GM18507 (cell line): ENCODE data around the gene DPP9.
A peak's percentile ranks its signal among the peaks of the same experiment; 100 is the strongest.
"Not testable (repeated sequence)": the region's sequence is repeated elsewhere in the genome, so short reads cannot be mapped to it uniquely, and the experiment has no call there.

Source experiments
- DNase-seq: peaks from one replicate; pipeline ENCODE4 v3.0.0; 2011; ENCODE audit warnings: low read depth; ENCODE audit not compliant: insufficient read length; ENCODE audit errors: extremely low spot score
- FAIRE-seq: peaks from 2 replicates; lab custom pipeline; 2011; peaks lifted over from hg19 to GRCh38; lab: Jason Lieb, UNC

DPP9 gene

DNA sequence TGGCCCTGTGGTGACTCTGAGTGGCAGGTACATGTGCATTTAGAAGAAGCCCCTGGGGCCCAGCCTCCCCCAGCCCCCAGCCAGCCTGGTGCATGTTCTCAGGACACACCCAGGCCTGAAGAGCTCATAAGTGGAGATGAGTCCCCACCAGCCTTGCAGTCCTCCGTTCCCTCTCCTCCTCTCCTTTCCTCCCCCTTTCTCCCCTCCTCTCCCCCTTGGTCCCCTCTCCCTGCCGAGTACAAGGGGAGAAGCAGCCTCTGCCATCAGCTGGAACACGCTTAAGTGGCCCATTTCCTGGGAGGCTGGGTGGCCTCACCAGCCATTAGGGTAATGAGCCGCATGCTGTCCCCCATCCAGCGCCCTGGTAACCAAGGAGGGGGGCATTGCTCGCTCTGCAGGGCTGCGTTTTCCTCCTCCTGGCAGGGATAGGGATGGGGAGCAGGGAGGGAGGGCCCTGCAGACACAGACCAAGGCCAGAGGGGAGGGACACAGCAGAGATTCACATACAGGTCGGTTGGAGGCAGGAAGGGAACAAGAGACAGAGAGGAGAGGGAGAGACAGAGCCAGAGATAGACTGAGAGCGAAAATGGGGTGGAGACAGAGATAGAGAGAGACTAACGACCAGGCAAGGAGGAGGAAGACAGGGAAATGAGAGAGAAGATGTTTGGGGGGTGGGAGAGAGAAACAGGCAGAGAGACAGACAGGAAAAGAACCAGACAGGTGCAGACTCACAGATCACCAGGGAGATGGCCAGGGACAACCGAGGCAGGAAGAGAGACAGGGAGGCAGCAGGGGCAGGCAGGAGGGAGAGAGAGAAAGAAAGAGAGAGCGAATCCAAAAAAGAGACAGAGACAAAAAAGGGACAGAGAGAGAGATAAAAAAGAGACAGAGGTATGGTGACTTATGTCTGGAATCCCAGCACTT is 19.3 kb upstream of the DPP9 start:
- DNase-seq (no peak), FAIRE-seq (no peak)

DNA sequence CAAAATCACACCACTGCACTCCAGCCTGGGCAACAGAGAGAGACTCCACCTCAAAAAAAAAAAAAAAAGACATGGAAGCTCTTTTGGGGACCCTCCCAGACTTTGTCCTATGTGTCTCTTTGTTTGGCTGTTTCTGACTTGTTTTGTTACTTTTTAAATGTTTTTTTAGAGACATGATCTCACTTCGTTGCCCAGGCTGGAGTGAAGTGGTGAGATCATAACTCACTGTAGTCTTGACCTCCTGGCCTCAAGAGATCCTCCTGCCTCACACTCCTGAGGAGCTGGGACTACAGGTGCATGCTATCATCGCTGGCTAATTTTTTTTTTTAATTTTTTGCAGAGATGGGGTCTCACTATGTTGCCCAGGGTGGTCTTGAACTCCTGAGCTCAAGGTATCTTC is 16.4 kb upstream of the DPP9 start:
- no peak for FAIRE-seq
- DNase-seq, result no peak

DNA sequence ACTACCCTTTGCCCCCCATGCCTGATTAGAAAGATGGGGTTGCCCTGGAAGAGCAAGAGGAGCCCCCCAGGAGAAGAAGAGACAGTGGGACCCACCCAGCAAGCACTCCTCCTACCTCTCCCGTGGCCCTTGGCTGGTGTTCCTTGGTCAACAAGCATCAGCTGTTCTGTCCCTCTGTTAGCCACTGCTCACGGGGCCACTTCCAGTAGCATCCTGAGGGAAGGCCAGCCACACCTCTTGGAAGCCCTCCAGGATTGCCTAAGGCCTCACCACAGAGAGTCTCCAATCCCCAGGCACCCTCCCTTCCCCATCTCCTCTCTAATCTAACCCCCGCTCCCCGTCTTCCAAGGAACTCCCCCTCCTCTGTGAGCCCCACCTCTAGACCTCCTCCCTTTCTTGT is 15.1 kb upstream of the DPP9 start:
- FAIRE-seq (no peak), DNase-seq (no peak)

DNA sequence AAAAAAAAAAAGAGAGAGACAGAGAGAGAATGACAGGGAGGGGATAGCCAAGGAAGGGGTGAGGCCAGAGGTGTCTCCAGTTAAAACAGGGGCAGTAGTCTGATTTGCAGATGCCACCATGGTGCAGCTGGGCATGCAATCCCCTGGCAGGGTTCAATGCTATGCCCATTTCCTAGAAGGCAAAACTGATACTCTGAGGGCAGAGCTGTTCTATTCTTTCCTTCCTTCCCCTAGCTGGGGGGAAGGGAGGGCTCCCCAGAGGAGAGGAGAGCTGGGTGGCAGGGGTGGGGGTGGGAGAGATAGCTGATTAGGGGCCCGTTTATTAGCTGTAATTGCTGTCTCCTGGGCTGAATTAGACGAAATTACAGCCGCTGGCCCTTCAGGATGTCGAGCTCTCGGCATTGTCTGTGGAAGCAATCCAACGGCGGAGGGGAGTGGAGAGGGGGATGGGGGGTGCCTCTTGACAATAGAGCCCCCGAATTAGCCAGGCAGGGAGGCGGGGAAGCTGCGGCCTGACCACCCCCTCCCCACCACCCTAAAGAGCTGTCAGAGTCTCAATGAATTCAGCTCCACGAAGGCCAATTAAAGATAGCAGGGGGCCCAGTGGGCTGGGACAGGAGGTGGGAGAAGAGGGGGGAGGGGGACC is 14.4 kb upstream of the DPP9 start:
- no peak for FAIRE-seq

GRCh38 chr19:4733755-4734345 is 10.2 kb upstream of the DPP9 start:
- no peak for FAIRE-seq
- DNase-seq, result no peak

More for the DNA sequence above, 14.4 kb upstream of the DPP9 start:
- DNase-seq, result no peak

GRCh38 chr19:4732680-4733114 is 9.1 kb upstream of the DPP9 start:
- DNase-seq (peak; percentile 52), FAIRE-seq (peak; percentile 83)

- FAIRE-seq (peak; percentile 35), DNase-seq (no peak)
Measured at GRCh38 chr19:4730740-4731171, 7.1 kb upstream of the DPP9 start.

DNA sequence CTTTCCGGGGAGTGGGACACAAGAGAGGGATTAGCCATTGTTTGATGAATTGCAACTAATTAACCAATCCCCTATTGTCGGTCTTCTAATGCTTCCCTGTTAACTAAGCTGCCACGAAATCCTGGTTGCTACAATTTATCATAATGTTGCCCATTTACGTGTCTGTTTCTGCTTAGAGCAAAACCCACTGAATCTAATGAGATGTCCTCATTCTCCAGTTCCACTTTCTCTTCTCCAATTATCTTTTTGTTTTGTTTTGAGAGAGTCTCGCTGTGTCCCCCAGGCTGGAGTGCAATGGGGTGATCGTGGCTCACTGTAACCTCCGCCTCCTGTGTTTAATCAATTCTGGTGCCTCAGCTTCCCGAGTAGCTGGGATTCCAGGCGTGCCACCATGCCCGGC is 5.2 kb upstream of the DPP9 start:
- FAIRE-seq (no peak), DNase-seq (no peak)

- DNase-seq (no peak), FAIRE-seq (peak; percentile 62)
Measured at GRCh38 chr19:4722671-4723594, 709 bp downstream of the DPP9 start.

DNA sequence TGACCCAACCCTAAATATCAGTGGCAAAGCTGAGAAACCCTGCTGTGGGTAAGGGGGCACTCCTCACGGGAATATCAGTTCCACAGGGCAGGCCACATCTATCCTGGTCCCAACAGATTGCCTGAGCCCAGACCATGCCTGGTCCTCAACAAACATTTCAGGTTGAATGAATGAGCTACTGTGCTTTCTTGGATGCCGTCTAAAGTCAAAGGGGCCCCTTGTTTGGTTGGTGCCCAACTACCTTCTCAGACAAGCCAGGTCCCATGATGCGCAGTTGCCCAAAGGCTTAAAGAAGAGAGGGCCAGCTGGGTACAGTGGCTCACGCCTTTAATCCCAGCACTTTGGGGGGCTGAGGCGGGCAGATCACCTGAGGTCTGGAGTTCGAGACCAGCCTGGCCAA is 2.4 kb downstream of the DPP9 start:
- FAIRE-seq (no peak), DNase-seq (no peak)

- FAIRE-seq (no peak), DNase-seq (no peak)
Measured at GRCh38 chr19:4720037-4720700, 3.5 kb downstream of the DPP9 start.

- FAIRE-seq (no peak), DNase-seq (no peak)
Measured at GRCh38 chr19:4719499-4719866, 4.2 kb downstream of the DPP9 start.

DNA sequence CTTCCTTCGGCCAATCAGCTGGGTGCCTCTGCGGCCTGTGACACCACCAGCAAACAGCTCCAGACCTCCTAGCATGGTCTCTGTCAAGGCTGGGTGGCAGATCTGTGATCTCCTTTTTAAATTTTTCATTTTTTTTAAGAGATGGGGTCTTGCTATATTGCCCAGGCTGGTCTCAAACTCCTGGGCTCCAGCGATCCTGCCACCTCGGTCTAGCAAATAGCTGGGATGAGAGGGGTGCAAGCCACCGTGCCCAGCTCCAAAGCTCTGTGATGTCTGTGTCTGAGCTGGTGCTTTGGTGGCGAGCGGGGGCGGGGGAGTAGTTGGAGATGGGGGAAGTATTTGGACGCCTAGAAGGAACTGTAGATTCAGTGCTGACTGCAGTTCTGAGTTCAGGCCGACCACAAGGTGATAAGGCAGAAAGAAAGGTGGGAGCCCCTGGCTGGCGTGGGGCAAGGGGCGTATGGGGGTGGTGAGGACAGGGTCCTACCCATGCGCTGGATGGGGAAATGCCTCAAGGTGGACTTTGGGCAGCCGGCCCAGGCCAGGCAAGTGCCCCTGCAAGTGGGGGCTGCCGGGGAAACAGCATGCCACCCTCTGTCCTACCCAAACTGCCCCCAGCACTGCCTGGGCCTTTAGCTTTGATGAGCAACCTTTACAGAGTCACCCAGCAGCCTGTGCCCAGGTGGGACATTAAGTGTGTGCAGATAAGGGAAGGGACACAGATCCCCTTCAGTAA is 5.5 kb downstream of the DPP9 start:
- DNase-seq (no peak), FAIRE-seq (no peak)

DNA sequence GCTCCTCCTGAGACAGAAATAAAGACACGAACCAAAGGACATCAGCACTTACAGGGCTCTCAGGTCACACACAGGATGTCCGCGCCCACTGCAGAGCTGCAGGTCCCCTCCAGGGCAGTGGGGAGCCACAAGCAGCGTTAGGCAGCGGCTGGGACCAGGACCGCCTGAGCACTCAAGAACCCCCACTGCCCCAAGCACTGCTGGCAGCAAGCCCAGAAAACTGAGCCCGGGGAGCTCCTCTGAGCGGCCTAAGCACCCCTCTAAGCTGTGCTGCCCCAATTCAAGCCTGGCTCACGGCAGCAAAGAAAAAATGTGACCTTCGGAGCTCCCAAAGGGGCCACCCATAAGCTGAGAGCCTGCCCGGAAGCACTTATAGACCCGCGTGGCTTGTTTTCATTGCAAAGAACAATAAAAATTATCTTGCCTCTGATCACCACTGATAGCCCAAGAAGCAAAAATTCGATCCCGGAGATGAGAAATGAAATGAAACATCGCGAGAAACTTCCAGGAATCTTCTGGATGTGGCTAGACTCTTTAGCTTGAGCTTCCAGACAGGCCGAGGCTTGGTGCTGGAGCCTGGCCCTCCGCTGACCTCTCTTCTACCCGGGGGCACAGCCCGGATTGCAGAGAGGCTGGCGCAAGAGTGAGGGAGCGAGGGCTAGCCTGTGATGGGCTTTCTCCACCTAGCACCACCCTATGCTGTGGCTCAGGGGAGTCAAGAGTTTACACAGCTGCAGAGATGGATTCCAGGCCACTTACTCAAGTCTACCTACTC is 6.3 kb downstream of the DPP9 start:
- DNase-seq (no peak), FAIRE-seq (no peak)

DNA sequence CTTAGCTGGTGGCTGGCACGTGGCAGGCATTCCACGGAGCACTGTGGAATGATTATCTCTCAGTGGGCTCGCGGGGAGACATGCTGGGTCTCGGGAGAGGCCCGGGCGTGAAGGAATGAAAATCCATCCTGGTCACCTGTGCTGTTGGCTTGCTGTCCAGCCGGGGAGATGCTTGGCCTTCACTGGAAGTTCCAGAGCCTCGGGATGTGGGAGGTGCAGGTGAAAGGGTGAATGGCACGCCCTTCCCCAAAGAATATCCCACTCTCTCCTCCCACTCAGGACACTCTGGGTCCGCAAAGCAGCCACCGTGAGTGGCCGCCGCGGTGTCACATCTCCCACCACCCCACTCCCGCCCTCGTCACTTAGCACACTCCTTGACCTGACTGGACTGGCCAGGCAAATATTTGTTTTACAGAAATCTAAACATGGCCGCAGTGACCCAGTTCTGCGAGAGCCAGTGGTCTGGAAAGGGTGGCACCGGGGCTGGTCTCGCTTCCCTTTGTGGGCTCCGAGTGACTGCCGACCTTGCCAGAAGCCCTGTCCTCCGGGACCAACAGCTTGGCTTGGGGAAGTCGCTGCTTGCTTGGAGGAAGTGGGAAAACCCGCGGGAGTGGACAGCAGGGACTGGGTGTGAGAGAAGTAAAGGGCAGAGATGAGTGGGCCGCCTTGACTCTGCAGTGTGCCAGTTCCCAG is 8.0 kb downstream of the DPP9 start:
- no peak for DNase-seq
- no peak for FAIRE-seq

DNA sequence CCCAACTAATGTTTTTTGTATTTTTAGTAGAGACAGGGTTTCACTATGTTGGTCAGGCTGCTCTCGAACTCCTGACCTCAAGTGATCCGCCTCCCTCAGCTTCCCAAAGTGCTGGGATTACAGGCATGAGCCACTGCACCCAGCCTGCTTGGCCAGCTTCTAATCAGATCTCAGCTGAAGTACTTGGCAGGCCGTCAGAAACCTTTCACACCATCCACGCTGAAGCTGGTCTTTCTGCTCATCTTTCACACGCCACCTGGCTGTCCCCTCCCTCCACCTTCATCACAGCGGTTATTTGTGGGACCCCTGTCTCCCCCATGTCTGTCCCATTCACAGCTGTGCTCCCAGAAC is 8.5 kb downstream of the DPP9 start:
- not testable (repeated sequence) for FAIRE-seq, DNase-seq

GRCh38 chr19:4714016-4714415 is 9.6 kb downstream of the DPP9 start:
- DNase-seq (no peak), FAIRE-seq (no peak)
